ENCODE measurements around the gene KCNT1. TPM values are rescaled to one million over a fixed set of nuclear protein-coding genes. Genes with fewer than 3 reads are reported as not detected.

The KCNT1 gene
- total RNA-seq, 1 donor from 2014 or later: not detected

- Histone ChIP-seq H3K27me3 (no peaks in the 10 kb centered on the region), H3K27ac (no peak overlapping the region), H3K4me1 (no peaks in the 10 kb centered on the region), H3K4me3 (no peak overlapping the region), H3K9me3 (peaks cover 0 to 7% of the 10 kb centered on the region in 2 donors), H3K36me3 (no peaks in the 10 kb centered on the region)
- intact Hi-C loops (cut with DNase I): no loop called here
- no peak for TF ChIP-seq CTCF (IDR thresholded peaks at IDR 0.05)
- DNase-seq (ENCODE audit: low spot score in 2 of 2): no peak
These were observed 26.6 kb downstream of the KCNT1 start for GRCh38 chr9:135728436-135729110.

GRCh38 chr9:135729480-135729879, 27.5 kb downstream of the KCNT1 start:
- intact Hi-C loops (cut with DNase I): no loop called here
- Histone ChIP-seq H3K27me3 (no peaks in the 10 kb centered on the region), H3K4me1 (no peaks in the 10 kb centered on the region), H3K27ac (no peak overlapping the region), H3K9me3 (peaks cover 0 to 7% of the 10 kb centered on the region in 2 donors), H3K36me3 (no peaks in the 10 kb centered on the region), H3K4me3 (no peak overlapping the region)
- DNase-seq (ENCODE audit: low spot score in 2 of 2): no peak
- no peak for TF ChIP-seq CTCF (IDR thresholded peaks at IDR 0.05)

GRCh38 chr9:135731454-135731853, 29.5 kb downstream of the KCNT1 start:
- Histone ChIP-seq H3K4me3 (no peak overlapping the region), H3K9me3 (peaks cover 0 to 7% of the 10 kb centered on the region in 2 donors), H3K27ac (no peak overlapping the region), H3K4me1 (no peaks in the 10 kb centered on the region), H3K27me3 (no peaks in the 10 kb centered on the region), H3K36me3 (no peaks in the 10 kb centered on the region)
- no peak for DNase-seq (ENCODE audit: low spot score in 2 of 2)
- no peak for TF ChIP-seq CTCF (IDR thresholded peaks at IDR 0.05)
- intact Hi-C loops (cut with DNase I): no loop called here

GRCh38 chr9:135732569-135733257, 30.7 kb downstream of the KCNT1 start:
- Histone ChIP-seq H3K4me3 (no peak overlapping the region), H3K36me3 (no peaks in the 10 kb centered on the region), H3K27ac (no peak overlapping the region), H3K9me3 (peaks cover 0 to 7% of the 10 kb centered on the region in 2 donors), H3K4me1 (no peaks in the 10 kb centered on the region), H3K27me3 (no peaks in the 10 kb centered on the region)
- intact Hi-C loops (cut with DNase I): no loop called here
- DNase-seq (ENCODE audit: low spot score in 2 of 2): no peak
- TF ChIP-seq CTCF (IDR thresholded peaks at IDR 0.05): no peak

- no peaks in the 10 kb centered on the region for H3K27me3 ChIP-seq
- no peak overlapping the region for H3K4me3 ChIP-seq
- H3K27ac ChIP-seq: no peak overlapping the region
- H3K9me3 ChIP-seq: peaks cover 0 to 7% of the 10 kb centered on the region in 2 donors
- H3K36me3 ChIP-seq: no peaks in the 10 kb centered on the region
- intact Hi-C loops (cut with DNase I): no loop called here
- TF ChIP-seq CTCF (IDR thresholded peaks at IDR 0.05): no peak
- no peaks in the 10 kb centered on the region for H3K4me1 ChIP-seq
- DNase-seq (ENCODE audit: low spot score in 2 of 2): no peak
These were observed 32.7 kb downstream of the KCNT1 start for GRCh38 chr9:135734616-135735144.

All from ascending aorta (tissue), 2 donors.